Measurements from ENCODE around the gene TYW3. TPM values are rescaled to one million over a fixed set of nuclear protein-coding genes. Genes with fewer than 3 reads are reported as not detected.

The TYW3 gene
- total and polyA plus RNA-seq, 2 of the 4 experiments (the other 2 are of a cell fraction), result 9.3 to 16.5 TPM

DNA sequence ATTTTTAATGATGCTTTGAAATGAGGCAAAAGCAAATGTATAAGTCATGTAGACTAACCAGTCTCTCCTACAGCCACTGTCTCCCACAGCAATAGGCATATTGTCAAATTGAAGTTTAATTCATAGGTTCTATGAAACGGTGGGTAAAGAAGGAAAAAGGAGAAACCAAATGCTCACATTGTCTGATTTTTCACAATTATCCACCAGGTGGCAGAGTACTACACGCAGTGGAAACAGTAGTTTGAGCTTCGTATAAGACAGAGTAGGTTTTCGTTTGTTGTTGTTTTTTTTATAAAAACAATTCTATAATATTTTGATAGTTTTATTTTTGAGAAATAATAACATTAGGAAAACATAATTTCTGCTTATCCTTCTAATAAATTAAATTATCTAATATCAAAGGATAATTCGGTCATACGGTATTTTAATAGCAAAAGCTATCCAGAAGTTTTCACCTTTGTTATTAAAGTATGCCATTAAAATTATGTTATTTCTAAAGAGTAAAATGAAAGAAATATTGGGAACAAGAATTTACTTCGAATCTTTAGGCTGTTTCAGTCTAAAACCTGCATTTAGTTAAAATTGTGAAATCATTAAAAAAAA, 39.1 kb downstream of the TYW3 start:
- ChIA-PET POLR2A (ENCODE audit: unreplicated experiment) (no interaction called here), CTCF (interaction anchor here (0.7 to 1.6 kb wide), 3 partner anchors 19 to 430 kb away, joined by 3 to 28 read pairs (median 4); no protein-coding TSS in a partner anchor)
- no peak overlapping the region for H3K4me2 ChIP-seq (ENCODE audit: low read depth, low read length)
- intact Hi-C loops (cut with micrococcal nuclease) (loop anchor here (1.0 to 5.0 kb wide), 5 partner anchors 110 to 860 kb away; no protein-coding TSS in a partner anchor), dilution Hi-C loops (cut with HindIII; ENCODE audit: low sequenced_read_pairs, unreplicated experiment) (no loop called here), in situ Hi-C loops (cut with MboI; ENCODE audit: low sequenced_read_pairs) (no loop called here)
- H3K18ac ChIP-seq (ENCODE audit: low read depth, low read length), result no peak overlapping the region
- no peak overlapping the region for H3K4ac ChIP-seq (ENCODE audit: low read depth, low read length)
- H4K20me1 ChIP-seq (ENCODE audit: insufficient read depth, low read length), result no peaks in the 10 kb centered on the region
- H2BK5ac ChIP-seq (ENCODE audit: low read depth, low read length, poor library complexity, severe bottlenecking), result no peak overlapping the region
- TF ChIP-seq, protein P1, sequence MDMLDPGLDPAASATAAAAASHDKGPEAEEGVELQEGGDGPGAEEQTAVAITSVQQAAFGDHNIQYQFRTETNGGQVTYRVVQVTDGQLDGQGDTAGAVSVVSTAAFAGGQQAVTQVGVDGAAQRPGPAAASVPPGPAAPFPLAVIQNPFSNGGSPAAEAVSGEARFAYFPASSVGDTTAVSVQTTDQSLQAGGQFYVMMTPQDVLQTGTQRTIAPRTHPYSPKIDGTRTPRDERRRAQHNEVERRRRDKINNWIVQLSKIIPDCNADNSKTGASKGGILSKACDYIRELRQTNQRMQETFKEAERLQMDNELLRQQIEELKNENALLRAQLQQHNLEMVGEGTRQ (IDR thresholded peaks at IDR 0.05; ENCODE audit: low read depth, low read length), result no peak
- TF ChIP-seq SMC3 (IDR thresholded peaks at IDR 0.05; ENCODE audit: low read depth, low read length) (peak; percentile 88), RAD21 (IDR thresholded peaks at IDR 0.05; ENCODE audit: low read length) (peak; percentile 90), CHD1 (IDR thresholded peaks at IDR 0.05; ENCODE audit: low read depth, low read length) (no peak)
- TF ChIP-seq, protein P2, sequence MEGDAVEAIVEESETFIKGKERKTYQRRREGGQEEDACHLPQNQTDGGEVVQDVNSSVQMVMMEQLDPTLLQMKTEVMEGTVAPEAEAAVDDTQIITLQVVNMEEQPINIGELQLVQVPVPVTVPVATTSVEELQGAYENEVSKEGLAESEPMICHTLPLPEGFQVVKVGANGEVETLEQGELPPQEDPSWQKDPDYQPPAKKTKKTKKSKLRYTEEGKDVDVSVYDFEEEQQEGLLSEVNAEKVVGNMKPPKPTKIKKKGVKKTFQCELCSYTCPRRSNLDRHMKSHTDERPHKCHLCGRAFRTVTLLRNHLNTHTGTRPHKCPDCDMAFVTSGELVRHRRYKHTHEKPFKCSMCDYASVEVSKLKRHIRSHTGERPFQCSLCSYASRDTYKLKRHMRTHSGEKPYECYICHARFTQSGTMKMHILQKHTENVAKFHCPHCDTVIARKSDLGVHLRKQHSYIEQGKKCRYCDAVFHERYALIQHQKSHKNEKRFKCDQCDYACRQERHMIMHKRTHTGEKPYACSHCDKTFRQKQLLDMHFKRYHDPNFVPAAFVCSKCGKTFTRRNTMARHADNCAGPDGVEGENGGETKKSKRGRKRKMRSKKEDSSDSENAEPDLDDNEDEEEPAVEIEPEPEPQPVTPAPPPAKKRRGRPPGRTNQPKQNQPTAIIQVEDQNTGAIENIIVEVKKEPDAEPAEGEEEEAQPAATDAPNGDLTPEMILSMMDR (conservative IDR thresholded peaks at IDR 0.05; ENCODE audit: low read depth, low read length), result peak; percentile 83
- no peak overlapping the region for H3K4me3 ChIP-seq (ENCODE audit: insufficient read depth, low read depth, low read length)
- H3K9me3 ChIP-seq (ENCODE audit: control insufficient read depth, insufficient read depth, low read length), result no peaks in the 10 kb centered on the region
- H3K27ac ChIP-seq (ENCODE audit: insufficient read depth, low read length), result no peak overlapping the region
- no peak overlapping the region for H4K91ac ChIP-seq (ENCODE audit: insufficient read depth, low read depth, low read length)
- no peak overlapping the region for H3K9ac ChIP-seq (ENCODE audit: low read depth, low read length)
- ATAC-seq (ENCODE audit: low read depth) (peak; percentile 77), DNase-seq (peak; percentile 51)
- H2BK15ac ChIP-seq (ENCODE audit: low read depth, low read length), result no peak overlapping the region
- BruUV-seq (replicated peaks), result no TSS peak
- no peaks in the 10 kb centered on the region for H3K9me1 ChIP-seq (ENCODE audit: insufficient read depth, low read length)
- no peaks in the 10 kb centered on the region for H3K4me1 ChIP-seq (ENCODE audit: control insufficient read depth, insufficient read depth, low read length)
- no peaks in the 10 kb centered on the region for H3K27me3 ChIP-seq (ENCODE audit: control insufficient read depth, insufficient read depth, low read length)
- H4K5ac ChIP-seq (ENCODE audit: low read depth, low read length), result no peak overlapping the region
- H2BK20ac ChIP-seq (ENCODE audit: low read depth, low read length), result no peak overlapping the region
- no peak overlapping the region for H3K23ac ChIP-seq (ENCODE audit: low read depth, low read length)
- no peak overlapping the region for H3K14ac ChIP-seq (replicated peaks; ENCODE audit: low read depth, low read length)
- H2BK120ac ChIP-seq (ENCODE audit: low read depth, low read length), result no peak overlapping the region
- no peaks in the 10 kb centered on the region for H3K79me1 ChIP-seq (ENCODE audit: low read depth in 1 of 2, low read length in 2 of 2)
- H2AK9ac ChIP-seq (replicated peaks; ENCODE audit: low read depth, low read length, poor library complexity), result no peak overlapping the region
- H2AK5ac ChIP-seq (ENCODE audit: low read depth, low read length), result no peak overlapping the region
- H4K8ac ChIP-seq (ENCODE audit: low read depth in 2 of 2, low read length in 2 of 2), result no peak overlapping the region
- no peaks in the 10 kb centered on the region for H3K36me3 ChIP-seq (ENCODE audit: control insufficient read depth, insufficient read depth, low read length)
- WGBS, 2 experiments (ENCODE audit: extremely low coverage in 2 of 2, insufficient read length in 1 of 2), result no CpG with 5 or more reads among the region's 7 CpGs
- no peak overlapping the region for H2AFZ ChIP-seq (replicated peaks; ENCODE audit: low read length, poor library complexity)
- H3K56ac ChIP-seq (ENCODE audit: extremely low read depth, insufficient read depth, low read length), result no peak overlapping the region

Measured in IMR-90 (cell line).